K562 (cell line): ENCODE data around the gene KLHL22. TPM values are rescaled to one million over a fixed set of nuclear protein-coding genes. Genes with fewer than 3 reads are reported as not detected.

ENCODE experiments used
- ATF4 ChIP-seq: fragments of 450-650 bp; formaldehyde crosslinking; IDR thresholded peaks from 2 replicates; pipeline ENCODE4 v1.4.0; 2022; ENCODE audit warnings: mild to moderate bottlenecking, moderate library complexity
- CREBBP ChIP-seq: IDR thresholded peaks from one replicate; pipeline ENCODE4 v1.6.1; 2012; ENCODE audit warnings: low read depth, mild to moderate bottlenecking, control low read depth, inconsistent platforms, low read length
- FIP1L1 ChIP-seq: fragments of 200-400 bp; formaldehyde crosslinking; IDR thresholded peaks from 2 replicates; pipeline ENCODE4 v1.6.1; 2018; ENCODE audit warnings: mild to moderate bottlenecking, low read depth, low read length; ENCODE audit not compliant: poor library complexity, severe bottlenecking
- HMG20B ChIP-seq: fragments of 250-450 bp; sonication (Bioruptor Pico); IDR thresholded peaks from 2 replicates; pipeline ENCODE4 v1.5.0; 2021; ENCODE audit warnings: mild to moderate bottlenecking
- HNRNPL ChIP-seq: fragments of 200-400 bp; formaldehyde crosslinking; IDR thresholded peaks from 2 replicates; pipeline ENCODE4 v1.6.1; 2017; ENCODE audit warnings: low read depth, mild to moderate bottlenecking, low read length
- HOXB6 ChIP-seq: fragments of 250-450 bp; sonication (Bioruptor Pico); IDR thresholded peaks from 2 replicates; pipeline ENCODE4 v1.5.1; 2022; ENCODE audit warnings: mild to moderate bottlenecking, borderline replicate concordance
- KLF16 ChIP-seq: IDR thresholded peaks from 2 replicates; pipeline ENCODE4 v1.6.1; 2016; ENCODE audit warnings: antibody characterized with exemption
- NFIX ChIP-seq: fragments of 250-450 bp; sonication (Bioruptor Pico); IDR thresholded peaks from 2 replicates; pipeline ENCODE4 v1.4.0; 2020; ENCODE audit warnings: low read depth, mild to moderate bottlenecking, moderate library complexity
- POLR2AphosphoS2 ChIP-seq: IDR thresholded peaks from 2 replicates; pipeline ENCODE4 v1.6.1; 2012; ENCODE audit warnings: low read length, improper control_type of control experiment
- POLR3G ChIP-seq: IDR thresholded peaks from 2 replicates; pipeline ENCODE4 v1.6.1; 2011; ENCODE audit not compliant: insufficient read length, insufficient replicate concordance; ENCODE audit errors: extremely low read depth
- RBM25 ChIP-seq: fragments of 200-400 bp; formaldehyde crosslinking; IDR thresholded peaks from 2 replicates; pipeline ENCODE4 v1.6.1; 2018; ENCODE audit warnings: low read length, low read depth, moderate library complexity; ENCODE audit not compliant: severe bottlenecking
- SMAD3 ChIP-seq: fragments of 450-650 bp; formaldehyde crosslinking; conservative IDR thresholded peaks from 2 replicates; pipeline ENCODE4 v1.4.0; 2020; ENCODE audit warnings: mild to moderate bottlenecking
- SNAPC5 ChIP-seq: fragments of 250-450 bp; sonication (Bioruptor Pico); IDR thresholded peaks from 2 replicates; pipeline ENCODE4 v1.8.0; 2021; ENCODE audit warnings: moderate library complexity, mild to moderate bottlenecking, inconsistent platforms
- SRF ChIP-seq, 2 experiments: fragments of 250-450, 450-650 bp in 1 of 2; sonication (Bioruptor Pico) in 1 of 2; sonication (generic) in 1 of 2; formaldehyde crosslinking; IDR thresholded peaks; 2 replicates each; pipeline versions ENCODE4 v1.5.0 to v1.5.1; 2020 to 2022; ENCODE audit warnings: mild to moderate bottlenecking in 1 of 2, missing genetic modification reagents in 1 of 2
- SRSF3 ChIP-seq: fragments of 200-400 bp; formaldehyde crosslinking; IDR thresholded peaks from 2 replicates; pipeline ENCODE4 v1.6.1; 2016; ENCODE audit warnings: mild to moderate bottlenecking, low read length, moderate library complexity; ENCODE audit not compliant: insufficient read depth
- TAF1 ChIP-seq: IDR thresholded peaks from 2 replicates; pipeline ENCODE4 v1.6.1; 2011; ENCODE audit warnings: mild to moderate bottlenecking, low read length, moderate library complexity; ENCODE audit not compliant: insufficient read depth, control insufficient read depth, severe bottlenecking; ENCODE audit errors: extremely low read depth
- TAF15 ChIP-seq: fragments of 200-400 bp; formaldehyde crosslinking; IDR thresholded peaks from 2 replicates; pipeline ENCODE4 v1.6.1; 2017; ENCODE audit warnings: mild to moderate bottlenecking, low read depth, low read length, moderate library complexity
- TBP ChIP-seq: optimal IDR thresholded peaks from 2 replicates; pipeline ENCODE3; 2011; ENCODE audit warnings: low read depth, low read length, improper control_type of control experiment
- XRCC3 ChIP-seq: fragments of 450-650 bp; IDR thresholded peaks from 2 replicates; pipeline ENCODE4 v1.6.1; 2017; ENCODE audit warnings: mild to moderate bottlenecking, moderate library complexity
- ZFPM2 ChIP-seq: fragments of 250-450 bp; sonication (Bioruptor Pico); IDR thresholded peaks from 2 replicates; pipeline ENCODE4 v1.5.1; 2022; ENCODE audit warnings: mild to moderate bottlenecking
- ZNF274 ChIP-seq: IDR thresholded peaks from 2 replicates; pipeline ENCODE4 v1.6.1; 2011; ENCODE audit warnings: low read depth, mild to moderate bottlenecking, low read length, moderate library complexity, borderline replicate concordance
- ZNF280B ChIP-seq: fragments of 250-450 bp; sonication (Bioruptor Pico); IDR thresholded peaks from 2 replicates; pipeline ENCODE4 v1.5.1; 2021; ENCODE audit warnings: mild to moderate bottlenecking
- ZNF354B ChIP-seq: fragments of 250-450 bp; sonication (Bioruptor Pico); IDR thresholded peaks from 2 replicates; pipeline ENCODE4 v1.4.0; 2020
- ZNF668 ChIP-seq: fragments of 250-450 bp; sonication (Bioruptor Pico); IDR thresholded peaks from 2 replicates; pipeline ENCODE4 v1.8.0; 2022; ENCODE audit warnings: mild to moderate bottlenecking, inconsistent platforms
- ZNF695 ChIP-seq: fragments of 450-650 bp; formaldehyde crosslinking; IDR thresholded peaks from 2 replicates; pipeline ENCODE4 v1.4.0; 2020; ENCODE audit warnings: mild to moderate bottlenecking, moderate library complexity
- polyA plus RNA-seq, 8 experiments: library from polyadenylated mRNA; depleted of rRNA in 4 of 8; stranded (reverse) in 5 of 8; unstranded in 3 of 8; fragments of >200 nt; fragmentation: Nextera tagmentation in 2 of 8; fragmentation: Illumina TruSeq in 1 of 8; extraction: Ambion mirVana in 2 of 8; extraction: Trizol in 1 of 8; gene quantifications; 2 replicates each; pipeline versions ENCODE4 v1.2.1 to v1.2.3, GENCODE V29; 2011 to 2014; ENCODE audit warnings: inconsistent platforms in 1 of 8, missing spikeins in 1 of 8
- total RNA-seq, 7 experiments: library from RNA; depleted of rRNA in 6 of 7; stranded (reverse); fragments of >200 nt in 6 of 7; fragmentation: Illumina TruSeq in 2 of 7; extraction: Trizol in 2 of 7; gene quantifications; 2 replicates each; pipeline versions ENCODE4 v1.2.1 to v1.2.3, GENCODE V29; 2011 to 2021; ENCODE audit warnings: low replicate concordance in 1 of 7
- TF ChIP-seq, protein P1 (sequence below): fragments of 450-650 bp; conservative IDR thresholded peaks from 2 replicates; pipeline ENCODE4 v1.6.1; 2016; ENCODE audit warnings: missing genetic modification characterization, low read depth, mild to moderate bottlenecking, control low read depth, missing compliant biosample characterization

Gene KLHL22
- total and polyA plus RNA-seq, 9 of the 15 experiments (the other 6 are each of a cell fraction or from before 2014, with no cell fraction given) = 1.3 to 25.6 (median 15.2) TPM

DNA sequence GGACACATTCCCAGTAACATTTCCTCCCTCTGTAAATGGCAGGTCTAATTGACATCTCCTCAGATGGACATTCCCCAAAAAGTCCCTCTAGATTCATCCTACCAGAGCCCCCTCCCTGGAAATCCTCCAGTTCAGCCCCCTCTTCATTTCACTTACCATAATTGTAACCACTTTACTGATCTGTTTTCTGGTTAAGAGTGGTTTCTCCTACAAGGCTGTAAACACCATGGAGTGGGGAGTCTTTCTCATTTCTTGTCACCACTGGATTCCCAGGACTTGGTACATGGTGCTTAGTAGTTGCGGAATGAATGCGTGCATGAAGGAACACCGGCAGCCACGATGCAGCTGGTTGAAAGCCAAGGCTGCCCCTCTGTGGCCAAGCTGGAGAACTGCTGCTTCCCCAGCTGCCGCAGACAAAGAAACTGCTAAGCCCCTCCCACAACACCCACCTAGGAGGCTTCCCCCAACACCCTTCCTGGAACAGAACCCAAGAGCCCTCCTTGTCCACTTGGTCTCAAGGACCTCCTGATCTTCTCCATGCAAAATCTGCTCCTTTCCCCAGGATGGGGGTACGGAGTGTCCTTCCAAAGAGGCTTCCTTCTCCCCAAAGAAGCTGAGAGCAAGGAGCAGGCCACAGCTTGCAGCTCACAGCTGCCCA, 39.4 kb downstream of the KLHL22 start (continued):
- TF ChIP-seq RBM25 (no peak), SRSF3 (no peak), POLR2AphosphoS2 (no peak), ZNF695 (no peak), SNAPC5 (CRISPR knock-in tag) (no peak), TAF15 (no peak), XRCC3 (no peak), CREBBP (no peak), TAF1 (no peak), ATF4 (CRISPR knock-in tag) (no peak), HOXB6 (CRISPR knock-in tag) (no peak), ZNF354B (CRISPR knock-in tag) (peak; percentile 36), ZFPM2 (no peak), KLF16 (peak; percentile 80), SRF (CRISPR knock-in tag; IDR thresholded peaks at IDR 0.05) (peak; percentile 37 to 64; a peak in 2 of 4 replicates), POLR3G (no peak), FIP1L1 (no peak), HNRNPL (no peak), TBP (peak; percentile 61), ZNF668 (CRISPR knock-in tag) (no peak), HMG20B (CRISPR knock-in tag) (no peak), ZNF274 (no peak), ZNF280B (no peak), SMAD3 (CRISPR knock-in tag) (peak; percentile 90), NFIX (0 out of 2 replicates have a peak, but pooled peaks have one; percentile 7)
- TF ChIP-seq, protein P1, sequence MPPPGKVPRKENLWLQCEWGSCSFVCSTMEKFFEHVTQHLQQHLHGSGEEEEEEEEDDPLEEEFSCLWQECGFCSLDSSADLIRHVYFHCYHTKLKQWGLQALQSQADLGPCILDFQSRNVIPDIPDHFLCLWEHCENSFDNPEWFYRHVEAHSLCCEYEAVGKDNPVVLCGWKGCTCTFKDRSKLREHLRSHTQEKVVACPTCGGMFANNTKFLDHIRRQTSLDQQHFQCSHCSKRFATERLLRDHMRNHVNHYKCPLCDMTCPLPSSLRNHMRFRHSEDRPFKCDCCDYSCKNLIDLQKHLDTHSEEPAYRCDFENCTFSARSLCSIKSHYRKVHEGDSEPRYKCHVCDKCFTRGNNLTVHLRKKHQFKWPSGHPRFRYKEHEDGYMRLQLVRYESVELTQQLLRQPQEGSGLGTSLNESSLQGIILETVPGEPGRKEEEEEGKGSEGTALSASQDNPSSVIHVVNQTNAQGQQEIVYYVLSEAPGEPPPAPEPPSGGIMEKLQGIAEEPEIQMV (tag) = 0 out of 2 replicates have a peak, but pooled peaks have one; percentile 54
